PFSK-1 (cell line): Measurements from ENCODE around the gene ATP6V1C2.

Experiments used
- FOXP2 ChIP-seq: optimal IDR thresholded peaks from 2 replicates; pipeline ENCODE3; 2011; ENCODE audit warnings: borderline replicate concordance, control low read depth, inconsistent platforms; ENCODE audit not compliant: insufficient read depth; ENCODE audit errors: extremely low read length, extremely low read depth
- POLR2AphosphoS5 ChIP-seq: IDR thresholded peaks from 2 replicates; pipeline ENCODE4 v1.6.1; 2012; ENCODE audit warnings: low read depth, mild to moderate bottlenecking, control low read depth, low read length, moderate library complexity
- SIN3A ChIP-seq: IDR thresholded peaks from 2 replicates; pipeline ENCODE4 v1.6.1; 2012; ENCODE audit warnings: mild to moderate bottlenecking, low read length, moderate library complexity, borderline replicate concordance; ENCODE audit not compliant: insufficient read depth
- TF ChIP-seq, protein P1 (sequence below), 2 experiments: IDR thresholded peaks; 2 replicates each; pipeline versions ENCODE4 v1.6.1 to v1.8.0; 2011 to 2012; ENCODE audit warnings: low read depth in 2 of 2, low read length in 2 of 2, control low read depth in 1 of 2, inconsistent platforms in 1 of 2, mild to moderate bottlenecking in 1 of 2, moderate library complexity in 1 of 2; ENCODE audit not compliant: insufficient read depth in 1 of 2

DNA sequence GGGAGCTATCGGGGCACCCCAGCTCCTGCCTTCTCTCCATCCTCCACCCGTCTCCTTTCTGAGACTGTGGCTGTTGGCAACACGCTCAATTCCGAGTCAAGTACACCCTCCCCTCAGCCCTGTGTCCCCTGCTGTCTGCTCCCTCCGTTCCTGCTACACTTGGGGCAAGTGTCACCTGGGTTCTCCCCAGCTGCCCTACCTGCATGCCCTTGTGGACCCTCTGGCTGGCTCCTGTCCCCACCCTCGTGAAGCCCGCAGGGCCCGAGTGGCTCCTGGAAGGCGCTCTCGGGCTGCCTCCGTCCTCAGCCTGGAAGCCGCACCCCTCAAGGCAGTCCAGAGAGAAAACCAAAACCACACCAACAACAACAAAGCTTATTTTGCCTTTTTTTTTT lies 57.3 kb downstream of the ATP6V1C2 start:
- TF ChIP-seq, protein P1, sequence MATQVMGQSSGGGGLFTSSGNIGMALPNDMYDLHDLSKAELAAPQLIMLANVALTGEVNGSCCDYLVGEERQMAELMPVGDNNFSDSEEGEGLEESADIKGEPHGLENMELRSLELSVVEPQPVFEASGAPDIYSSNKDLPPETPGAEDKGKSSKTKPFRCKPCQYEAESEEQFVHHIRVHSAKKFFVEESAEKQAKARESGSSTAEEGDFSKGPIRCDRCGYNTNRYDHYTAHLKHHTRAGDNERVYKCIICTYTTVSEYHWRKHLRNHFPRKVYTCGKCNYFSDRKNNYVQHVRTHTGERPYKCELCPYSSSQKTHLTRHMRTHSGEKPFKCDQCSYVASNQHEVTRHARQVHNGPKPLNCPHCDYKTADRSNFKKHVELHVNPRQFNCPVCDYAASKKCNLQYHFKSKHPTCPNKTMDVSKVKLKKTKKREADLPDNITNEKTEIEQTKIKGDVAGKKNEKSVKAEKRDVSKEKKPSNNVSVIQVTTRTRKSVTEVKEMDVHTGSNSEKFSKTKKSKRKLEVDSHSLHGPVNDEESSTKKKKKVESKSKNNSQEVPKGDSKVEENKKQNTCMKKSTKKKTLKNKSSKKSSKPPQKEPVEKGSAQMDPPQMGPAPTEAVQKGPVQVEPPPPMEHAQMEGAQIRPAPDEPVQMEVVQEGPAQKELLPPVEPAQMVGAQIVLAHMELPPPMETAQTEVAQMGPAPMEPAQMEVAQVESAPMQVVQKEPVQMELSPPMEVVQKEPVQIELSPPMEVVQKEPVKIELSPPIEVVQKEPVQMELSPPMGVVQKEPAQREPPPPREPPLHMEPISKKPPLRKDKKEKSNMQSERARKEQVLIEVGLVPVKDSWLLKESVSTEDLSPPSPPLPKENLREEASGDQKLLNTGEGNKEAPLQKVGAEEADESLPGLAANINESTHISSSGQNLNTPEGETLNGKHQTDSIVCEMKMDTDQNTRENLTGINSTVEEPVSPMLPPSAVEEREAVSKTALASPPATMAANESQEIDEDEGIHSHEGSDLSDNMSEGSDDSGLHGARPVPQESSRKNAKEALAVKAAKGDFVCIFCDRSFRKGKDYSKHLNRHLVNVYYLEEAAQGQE (IDR thresholded peaks at IDR 0.05; ENCODE audit: insufficient read depth in 1 of 2, low read depth in 2 of 2, low read length in 2 of 2): no peak
- no peak for TF ChIP-seq FOXP2
- TF ChIP-seq POLR2AphosphoS5: no peak
- no peak for TF ChIP-seq SIN3A
